ENCODE results near the gene CYTH1.

DNA sequence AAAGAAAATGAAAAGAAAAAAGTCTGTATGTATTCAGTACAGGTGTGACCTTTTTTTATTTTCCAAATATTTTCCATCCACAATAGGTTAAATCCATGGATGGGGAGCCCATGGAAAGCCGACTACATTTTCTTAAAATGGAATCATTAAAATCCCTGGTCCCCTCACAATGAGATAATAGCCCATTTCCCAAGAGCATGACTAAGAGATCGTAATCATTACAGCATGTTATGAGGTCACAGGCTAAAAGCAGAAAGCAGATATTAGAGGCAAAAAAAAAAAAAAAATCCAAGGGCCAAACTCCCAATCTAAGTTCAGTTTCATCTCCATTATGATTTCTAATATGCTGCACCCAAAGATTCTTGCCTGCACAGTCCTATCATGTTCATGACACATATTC lies 44.7 kb downstream of the CYTH1 start:
- TF ChIP-seq, protein P1, sequence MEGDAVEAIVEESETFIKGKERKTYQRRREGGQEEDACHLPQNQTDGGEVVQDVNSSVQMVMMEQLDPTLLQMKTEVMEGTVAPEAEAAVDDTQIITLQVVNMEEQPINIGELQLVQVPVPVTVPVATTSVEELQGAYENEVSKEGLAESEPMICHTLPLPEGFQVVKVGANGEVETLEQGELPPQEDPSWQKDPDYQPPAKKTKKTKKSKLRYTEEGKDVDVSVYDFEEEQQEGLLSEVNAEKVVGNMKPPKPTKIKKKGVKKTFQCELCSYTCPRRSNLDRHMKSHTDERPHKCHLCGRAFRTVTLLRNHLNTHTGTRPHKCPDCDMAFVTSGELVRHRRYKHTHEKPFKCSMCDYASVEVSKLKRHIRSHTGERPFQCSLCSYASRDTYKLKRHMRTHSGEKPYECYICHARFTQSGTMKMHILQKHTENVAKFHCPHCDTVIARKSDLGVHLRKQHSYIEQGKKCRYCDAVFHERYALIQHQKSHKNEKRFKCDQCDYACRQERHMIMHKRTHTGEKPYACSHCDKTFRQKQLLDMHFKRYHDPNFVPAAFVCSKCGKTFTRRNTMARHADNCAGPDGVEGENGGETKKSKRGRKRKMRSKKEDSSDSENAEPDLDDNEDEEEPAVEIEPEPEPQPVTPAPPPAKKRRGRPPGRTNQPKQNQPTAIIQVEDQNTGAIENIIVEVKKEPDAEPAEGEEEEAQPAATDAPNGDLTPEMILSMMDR (IDR thresholded peaks at IDR 0.05) = no peak
- TF ChIP-seq POLR2A (IDR thresholded peaks at IDR 0.05) = no peak

Measured in testis (tissue), 2 donors.